Sigmoid colon (tissue), 3 donors: Measurements from ENCODE around the gene FBXO10.

ENCODE experiments used
- POLR2A ChIP-seq, 2 donors: fragments of 450-650 bp; IDR thresholded peaks; one replicate each; pipeline ENCODE4 v1.6.1; 2016; ENCODE audit warnings: antibody characterized with exemption in 2 of 2, mild to moderate bottlenecking in 2 of 2, moderate library complexity in 2 of 2
- TF ChIP-seq, protein P1 (sequence below), 4 experiments: fragments of 450-650 bp in 3 of 4; fragments of 200-600 bp in 1 of 4; IDR thresholded peaks; one replicate each; pipeline ENCODE4 v1.5.1; 2016 to 2019; ENCODE audit warnings: antibody characterized with exemption in 4 of 4, mild to moderate bottlenecking in 3 of 4, moderate library complexity in 2 of 4

GRCh38 chr9:37520641-37521040 lies 55.5 kb downstream of the FBXO10 start:
- TF ChIP-seq, protein P1, sequence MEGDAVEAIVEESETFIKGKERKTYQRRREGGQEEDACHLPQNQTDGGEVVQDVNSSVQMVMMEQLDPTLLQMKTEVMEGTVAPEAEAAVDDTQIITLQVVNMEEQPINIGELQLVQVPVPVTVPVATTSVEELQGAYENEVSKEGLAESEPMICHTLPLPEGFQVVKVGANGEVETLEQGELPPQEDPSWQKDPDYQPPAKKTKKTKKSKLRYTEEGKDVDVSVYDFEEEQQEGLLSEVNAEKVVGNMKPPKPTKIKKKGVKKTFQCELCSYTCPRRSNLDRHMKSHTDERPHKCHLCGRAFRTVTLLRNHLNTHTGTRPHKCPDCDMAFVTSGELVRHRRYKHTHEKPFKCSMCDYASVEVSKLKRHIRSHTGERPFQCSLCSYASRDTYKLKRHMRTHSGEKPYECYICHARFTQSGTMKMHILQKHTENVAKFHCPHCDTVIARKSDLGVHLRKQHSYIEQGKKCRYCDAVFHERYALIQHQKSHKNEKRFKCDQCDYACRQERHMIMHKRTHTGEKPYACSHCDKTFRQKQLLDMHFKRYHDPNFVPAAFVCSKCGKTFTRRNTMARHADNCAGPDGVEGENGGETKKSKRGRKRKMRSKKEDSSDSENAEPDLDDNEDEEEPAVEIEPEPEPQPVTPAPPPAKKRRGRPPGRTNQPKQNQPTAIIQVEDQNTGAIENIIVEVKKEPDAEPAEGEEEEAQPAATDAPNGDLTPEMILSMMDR (IDR thresholded peaks at IDR 0.05): no peak
- TF ChIP-seq POLR2A (IDR thresholded peaks at IDR 0.05): no peak
